Fibroblast of villous mesenchyme (primary cell): ENCODE data around the gene SLC22A15. TPM values are rescaled to one million over a fixed set of nuclear protein-coding genes. Genes with fewer than 3 reads are reported as not detected.

Experiments used
- DNase-seq: peaks from one replicate; pipeline ENCODE4 v3.0.0-alpha.2; 2010; ENCODE audit warnings: low read depth
- H3K4me3 ChIP-seq: 2 replicates; pipeline ENCODE4 v1.5.1; 2011; ENCODE audit warnings: low read depth, mild to moderate bottlenecking, low read length
- total RNA-seq: library from RNA; depleted of rRNA; stranded (reverse); fragments of >200 nt; gene quantifications from 2 replicates; pipeline ENCODE4 v1.2.3, GENCODE V29; 2012
- TF ChIP-seq, protein P1 (sequence below): IDR thresholded peaks from 2 replicates; pipeline ENCODE4 v1.5.1; 2012; ENCODE audit warnings: low read depth, mild to moderate bottlenecking, low read length; ENCODE audit not compliant: insufficient read depth

SLC22A15 gene
- total RNA-seq, 1 donor, result 7.8 TPM

DNA sequence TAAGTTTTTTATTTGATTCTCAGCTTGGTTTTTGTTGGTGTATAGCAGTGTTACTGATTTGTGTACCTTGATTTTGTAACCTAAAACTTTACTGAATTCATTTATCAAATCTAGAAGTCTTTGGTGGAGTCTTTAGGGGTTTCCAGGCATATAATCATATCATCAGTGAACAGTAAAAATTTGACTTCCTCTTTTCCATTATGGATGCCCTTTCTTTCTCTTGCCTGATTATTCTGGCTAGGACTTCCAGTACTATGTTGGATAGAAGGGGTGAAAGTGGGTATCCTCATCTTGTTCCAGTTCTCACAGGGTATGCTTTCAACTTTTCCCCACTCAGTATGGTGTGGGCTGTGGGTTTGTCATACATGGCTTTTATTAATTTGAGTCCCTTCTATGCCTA lies 111.3 kb downstream of the SLC22A15 start:
- no peak overlapping the region for H3K4me3 ChIP-seq
- no peak for DNase-seq
- TF ChIP-seq, protein P1, sequence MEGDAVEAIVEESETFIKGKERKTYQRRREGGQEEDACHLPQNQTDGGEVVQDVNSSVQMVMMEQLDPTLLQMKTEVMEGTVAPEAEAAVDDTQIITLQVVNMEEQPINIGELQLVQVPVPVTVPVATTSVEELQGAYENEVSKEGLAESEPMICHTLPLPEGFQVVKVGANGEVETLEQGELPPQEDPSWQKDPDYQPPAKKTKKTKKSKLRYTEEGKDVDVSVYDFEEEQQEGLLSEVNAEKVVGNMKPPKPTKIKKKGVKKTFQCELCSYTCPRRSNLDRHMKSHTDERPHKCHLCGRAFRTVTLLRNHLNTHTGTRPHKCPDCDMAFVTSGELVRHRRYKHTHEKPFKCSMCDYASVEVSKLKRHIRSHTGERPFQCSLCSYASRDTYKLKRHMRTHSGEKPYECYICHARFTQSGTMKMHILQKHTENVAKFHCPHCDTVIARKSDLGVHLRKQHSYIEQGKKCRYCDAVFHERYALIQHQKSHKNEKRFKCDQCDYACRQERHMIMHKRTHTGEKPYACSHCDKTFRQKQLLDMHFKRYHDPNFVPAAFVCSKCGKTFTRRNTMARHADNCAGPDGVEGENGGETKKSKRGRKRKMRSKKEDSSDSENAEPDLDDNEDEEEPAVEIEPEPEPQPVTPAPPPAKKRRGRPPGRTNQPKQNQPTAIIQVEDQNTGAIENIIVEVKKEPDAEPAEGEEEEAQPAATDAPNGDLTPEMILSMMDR, result no peak

DNA sequence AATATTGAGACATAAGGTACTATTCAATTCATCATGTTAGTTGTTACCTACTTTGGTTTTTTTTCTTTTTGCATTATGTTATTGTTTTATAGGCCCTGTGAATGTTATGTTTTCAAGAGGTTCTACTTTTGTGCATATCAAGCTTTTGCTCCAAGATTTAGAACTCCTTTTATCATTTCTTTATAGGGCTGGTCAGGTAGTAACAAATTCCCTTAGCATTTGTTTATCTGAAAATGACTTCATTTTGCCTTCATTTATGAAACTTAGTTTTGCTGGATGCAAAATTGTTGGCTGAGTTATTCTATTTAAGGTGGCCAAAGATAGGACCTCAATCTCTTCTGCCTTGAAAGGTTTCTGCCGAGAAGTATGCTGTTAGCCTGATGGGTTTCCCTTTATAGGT lies 113.6 kb downstream of the SLC22A15 start:
- no peak overlapping the region for H3K4me3 ChIP-seq
- DNase-seq, result no peak
- TF ChIP-seq, protein P1, result no peak

DNA sequence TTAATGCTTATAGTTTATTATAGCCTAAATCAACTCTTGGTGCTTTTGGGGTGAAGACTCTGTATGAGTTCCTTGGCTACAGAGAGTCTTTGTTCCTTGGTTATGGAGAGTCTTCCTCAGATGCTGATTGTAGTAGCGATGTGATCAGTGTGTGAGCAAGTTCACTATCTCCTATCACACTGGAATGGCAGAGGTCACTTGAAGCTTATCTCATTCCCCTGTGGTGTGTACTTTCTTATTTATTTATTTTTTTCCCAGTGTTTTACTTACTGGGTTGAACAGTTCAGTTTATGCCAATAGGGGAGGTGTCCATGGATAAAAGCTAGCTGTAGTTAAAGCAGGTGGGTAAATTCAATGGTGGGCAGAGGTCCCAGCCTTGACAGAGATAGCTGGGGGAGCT lies 114.8 kb downstream of the SLC22A15 start:
- DNase-seq, result no peak
- H3K4me3 ChIP-seq, result no peak overlapping the region
- TF ChIP-seq, protein P1, result no peak

DNA sequence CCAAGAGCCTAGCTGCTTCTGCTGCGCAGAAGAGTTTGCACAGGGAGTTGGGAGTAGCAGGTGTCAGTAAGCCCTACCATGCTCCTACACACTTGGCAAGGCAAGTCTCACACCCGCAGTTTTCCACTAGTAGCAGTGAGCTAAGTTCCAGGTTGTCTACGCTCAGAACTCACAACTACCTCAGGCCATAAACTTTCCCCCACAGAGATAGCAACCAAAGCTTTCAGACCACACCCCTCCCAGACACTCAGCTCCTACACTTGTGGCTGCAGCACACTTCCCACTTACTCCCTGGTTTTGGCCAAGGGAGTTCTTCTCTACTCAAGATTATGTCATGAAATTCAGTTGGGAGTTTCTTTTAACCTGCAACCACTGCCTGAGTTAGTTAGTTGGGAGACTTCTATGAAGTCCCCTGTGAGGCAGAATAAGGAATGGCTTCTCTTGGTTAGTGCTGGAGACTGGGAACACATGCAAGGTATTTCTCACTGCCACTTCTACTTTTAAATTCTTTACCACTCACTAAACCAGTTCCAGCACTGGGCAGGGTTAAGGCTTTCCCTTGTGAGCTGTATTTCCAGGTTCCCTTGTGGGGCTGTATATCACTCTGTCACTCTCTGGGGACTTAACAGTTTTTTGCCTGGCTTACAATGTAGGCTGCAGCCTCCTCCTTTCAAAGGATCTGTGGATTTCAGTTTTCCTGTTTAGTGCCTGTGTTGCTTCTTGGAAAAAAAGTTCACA lies 116.6 kb downstream of the SLC22A15 start:
- H3K4me3 ChIP-seq, result no peak overlapping the region
- DNase-seq, result no peak
- TF ChIP-seq, protein P1, result no peak

DNA sequence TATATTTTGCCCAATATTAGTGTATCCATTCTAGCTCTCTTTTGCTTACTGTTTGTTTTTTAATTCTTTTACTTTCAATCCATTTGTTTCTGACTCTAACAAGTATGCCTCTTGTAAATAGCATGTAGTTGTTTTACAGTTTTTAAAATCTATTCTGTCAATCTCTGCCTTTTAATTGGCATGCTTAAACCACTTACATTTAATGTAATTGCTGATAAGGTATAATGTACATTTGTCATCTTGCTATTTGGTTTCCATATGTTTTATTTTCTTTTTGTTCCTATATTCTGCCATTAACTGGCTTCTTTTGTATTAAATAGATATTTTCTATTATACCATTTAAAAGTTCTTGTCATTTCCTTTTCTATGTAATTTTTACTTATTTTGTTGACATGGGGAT lies 118.7 kb downstream of the SLC22A15 start:
- no peak for DNase-seq
- no peak overlapping the region for H3K4me3 ChIP-seq
- TF ChIP-seq, protein P1, result no peak

DNA sequence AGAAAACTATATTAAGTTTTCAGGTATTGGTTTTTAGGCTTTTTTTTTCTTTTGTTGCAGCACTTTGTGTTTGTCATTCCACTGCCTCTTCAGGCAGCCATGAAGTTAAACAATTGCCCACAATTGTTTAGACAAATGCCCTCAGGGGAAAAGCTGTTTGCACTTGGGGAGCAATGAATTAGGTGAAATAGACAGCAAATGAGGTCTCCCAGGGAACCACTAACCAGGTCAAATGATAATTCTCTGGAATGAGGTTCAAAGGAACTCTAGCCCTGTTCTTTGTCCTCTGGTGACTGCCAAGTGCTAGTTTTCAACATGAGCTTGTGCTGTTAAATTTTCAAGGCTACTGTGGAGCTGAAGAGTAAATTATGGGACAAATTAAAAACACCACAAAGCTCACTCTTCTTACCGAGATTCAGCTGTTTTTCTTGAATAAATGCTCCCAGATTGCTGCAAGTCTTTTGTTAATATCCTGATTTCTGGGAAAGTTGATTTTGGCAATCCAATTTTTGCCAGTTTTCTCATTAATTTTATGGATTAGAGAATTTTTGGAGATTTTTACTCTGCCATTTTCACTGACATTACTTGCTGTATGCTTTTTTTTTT lies 119.8 kb downstream of the SLC22A15 start:
- no peak for DNase-seq
- no peak overlapping the region for H3K4me3 ChIP-seq
- TF ChIP-seq, protein P1, result no peak
